ENCODE results near the gene MIPOL1.

DNA sequence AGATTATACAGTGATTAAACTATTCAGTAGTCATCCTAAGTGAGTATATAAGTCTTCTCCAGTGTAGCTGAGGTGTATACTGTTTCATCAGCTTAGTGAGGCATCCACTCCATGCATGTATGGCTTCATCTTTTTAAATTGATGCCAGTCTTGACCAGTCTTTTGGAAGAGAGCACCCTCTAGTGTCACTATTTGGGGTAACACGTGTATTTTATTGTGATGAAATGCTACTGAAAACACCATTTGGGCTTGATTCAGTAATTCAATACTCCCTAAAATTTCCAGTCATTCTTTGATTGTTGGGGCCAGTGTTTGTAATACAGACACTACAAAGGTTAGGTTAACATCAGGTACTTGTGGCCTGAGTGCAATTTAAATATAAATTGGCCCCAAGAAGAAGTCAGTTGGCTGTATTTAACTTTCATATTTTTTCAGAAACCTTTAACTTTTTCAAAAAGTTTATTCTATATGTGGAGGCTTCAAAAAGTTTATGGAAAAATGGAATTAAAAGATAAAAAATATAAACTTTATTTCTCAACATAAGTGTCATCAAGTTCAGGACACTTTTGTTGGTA is 35.3 kb downstream of the MIPOL1 start:
- TF ChIP-seq, protein P1, sequence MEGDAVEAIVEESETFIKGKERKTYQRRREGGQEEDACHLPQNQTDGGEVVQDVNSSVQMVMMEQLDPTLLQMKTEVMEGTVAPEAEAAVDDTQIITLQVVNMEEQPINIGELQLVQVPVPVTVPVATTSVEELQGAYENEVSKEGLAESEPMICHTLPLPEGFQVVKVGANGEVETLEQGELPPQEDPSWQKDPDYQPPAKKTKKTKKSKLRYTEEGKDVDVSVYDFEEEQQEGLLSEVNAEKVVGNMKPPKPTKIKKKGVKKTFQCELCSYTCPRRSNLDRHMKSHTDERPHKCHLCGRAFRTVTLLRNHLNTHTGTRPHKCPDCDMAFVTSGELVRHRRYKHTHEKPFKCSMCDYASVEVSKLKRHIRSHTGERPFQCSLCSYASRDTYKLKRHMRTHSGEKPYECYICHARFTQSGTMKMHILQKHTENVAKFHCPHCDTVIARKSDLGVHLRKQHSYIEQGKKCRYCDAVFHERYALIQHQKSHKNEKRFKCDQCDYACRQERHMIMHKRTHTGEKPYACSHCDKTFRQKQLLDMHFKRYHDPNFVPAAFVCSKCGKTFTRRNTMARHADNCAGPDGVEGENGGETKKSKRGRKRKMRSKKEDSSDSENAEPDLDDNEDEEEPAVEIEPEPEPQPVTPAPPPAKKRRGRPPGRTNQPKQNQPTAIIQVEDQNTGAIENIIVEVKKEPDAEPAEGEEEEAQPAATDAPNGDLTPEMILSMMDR (IDR thresholded peaks at IDR 0.05; ENCODE audit: insufficient read depth, low read length, poor library complexity, severe bottlenecking) = peak; percentile 46
- TF ChIP-seq EZH2phosphoT487 (conservative IDR thresholded peaks at IDR 0.05; ENCODE audit: low read length) = no peak

Data from SU-DHL-6 (cell line).